HG03280 (cell line): ENCODE results near the gene DPY19L3.
A peak's percentile ranks its signal among the peaks of the same experiment; 100 is the strongest.
"Not testable (repeated sequence)": the region's sequence is repeated elsewhere in the genome, so short reads cannot be mapped to it uniquely, and the experiment has no call there.

Source experiments
- ATAC-seq: cut with Tn5 transposase; IDR thresholded peaks from one replicate; pipeline ENCODE4 v1.9.1; 2021; ENCODE audit warnings: mild to moderate bottlenecking, moderate library complexity; ENCODE audit not compliant: unreplicated experiment

DPY19L3 gene, protein sequence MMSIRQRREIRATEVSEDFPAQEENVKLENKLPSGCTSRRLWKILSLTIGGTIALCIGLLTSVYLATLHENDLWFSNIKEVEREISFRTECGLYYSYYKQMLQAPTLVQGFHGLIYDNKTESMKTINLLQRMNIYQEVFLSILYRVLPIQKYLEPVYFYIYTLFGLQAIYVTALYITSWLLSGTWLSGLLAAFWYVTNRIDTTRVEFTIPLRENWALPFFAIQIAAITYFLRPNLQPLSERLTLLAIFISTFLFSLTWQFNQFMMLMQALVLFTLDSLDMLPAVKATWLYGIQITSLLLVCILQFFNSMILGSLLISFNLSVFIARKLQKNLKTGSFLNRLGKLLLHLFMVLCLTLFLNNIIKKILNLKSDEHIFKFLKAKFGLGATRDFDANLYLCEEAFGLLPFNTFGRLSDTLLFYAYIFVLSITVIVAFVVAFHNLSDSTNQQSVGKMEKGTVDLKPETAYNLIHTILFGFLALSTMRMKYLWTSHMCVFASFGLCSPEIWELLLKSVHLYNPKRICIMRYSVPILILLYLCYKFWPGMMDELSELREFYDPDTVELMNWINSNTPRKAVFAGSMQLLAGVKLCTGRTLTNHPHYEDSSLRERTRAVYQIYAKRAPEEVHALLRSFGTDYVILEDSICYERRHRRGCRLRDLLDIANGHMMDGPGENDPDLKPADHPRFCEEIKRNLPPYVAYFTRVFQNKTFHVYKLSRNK

GRCh38 chr19:32405431-32406160 is at the start of gene DPY19L3:
Gene DPY19L3, plus strand, starts transcription at chr19:32405770. Its CDS starts 2,484 bp downstream, at chr19:32408254.
- peak; percentile 95 for ATAC-seq

- ATAC-seq: no peak
These were observed 47.9 kb upstream of the DPY19L3 start for GRCh38 chr19:32357720-32358119.

- ATAC-seq: no peak
These were observed 47.2 kb upstream of the DPY19L3 start for GRCh38 chr19:32358321-32358720.

DNA sequence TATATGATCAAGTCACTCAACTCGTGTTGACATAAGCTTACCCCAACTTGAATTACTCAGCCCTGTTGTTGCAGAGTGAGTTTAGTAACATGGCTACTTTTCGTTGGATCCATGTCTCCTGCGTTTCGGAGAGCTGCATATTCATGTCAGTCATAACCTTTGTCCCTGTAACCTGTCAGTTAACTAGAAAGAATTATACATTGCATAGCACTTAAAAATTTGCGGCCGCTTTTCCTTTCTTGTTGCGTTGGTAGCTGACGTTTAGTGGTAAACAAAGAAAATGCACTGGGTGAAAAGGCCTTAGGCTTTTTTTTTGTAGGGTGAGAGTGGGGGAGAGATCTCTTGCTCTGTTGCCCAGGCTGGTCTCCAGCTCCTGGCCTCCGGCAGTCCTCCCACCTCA is 46.0 kb upstream of the DPY19L3 start:
- ATAC-seq: no peak

DNA sequence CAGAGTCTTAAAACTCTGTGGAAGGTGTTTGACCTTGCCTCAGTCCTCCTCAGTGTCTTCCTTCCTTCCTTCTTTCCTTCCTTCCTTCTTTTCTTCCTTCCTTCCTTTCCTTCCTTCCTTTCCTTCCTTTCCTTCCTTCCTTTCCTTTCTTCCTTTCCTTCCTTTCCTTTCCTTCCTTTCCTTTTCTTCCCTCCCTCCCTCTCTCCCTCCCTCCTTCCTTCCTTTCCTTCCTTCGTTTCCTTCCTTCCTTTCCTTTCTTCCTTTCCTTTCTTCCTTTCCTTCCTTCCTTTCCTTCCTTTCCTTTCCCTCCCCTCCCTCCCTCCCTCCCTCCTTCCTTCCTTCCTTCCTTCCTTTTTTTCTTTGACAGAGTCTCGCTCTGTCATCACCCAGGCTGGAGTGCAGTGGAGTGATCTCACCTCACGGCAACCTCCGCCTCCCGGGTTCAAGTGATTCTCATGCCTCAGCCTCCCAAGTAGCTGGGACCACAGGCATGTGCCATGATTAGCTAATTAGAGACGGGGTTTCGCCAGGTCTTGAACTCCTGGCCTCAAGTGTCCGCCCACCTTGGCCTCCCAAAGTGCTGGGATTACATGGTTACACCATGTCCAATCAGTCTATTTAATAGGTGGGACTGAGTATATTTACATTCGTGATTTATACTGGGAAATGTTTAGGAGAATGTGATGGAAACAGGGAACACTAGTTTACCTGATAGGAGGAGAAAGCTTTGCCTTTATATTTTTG is 43.8 kb upstream of the DPY19L3 start:
- no peak for ATAC-seq

- no peak for ATAC-seq
These were observed 43.3 kb upstream of the DPY19L3 start for GRCh38 chr19:32362318-32362691.

DNA sequence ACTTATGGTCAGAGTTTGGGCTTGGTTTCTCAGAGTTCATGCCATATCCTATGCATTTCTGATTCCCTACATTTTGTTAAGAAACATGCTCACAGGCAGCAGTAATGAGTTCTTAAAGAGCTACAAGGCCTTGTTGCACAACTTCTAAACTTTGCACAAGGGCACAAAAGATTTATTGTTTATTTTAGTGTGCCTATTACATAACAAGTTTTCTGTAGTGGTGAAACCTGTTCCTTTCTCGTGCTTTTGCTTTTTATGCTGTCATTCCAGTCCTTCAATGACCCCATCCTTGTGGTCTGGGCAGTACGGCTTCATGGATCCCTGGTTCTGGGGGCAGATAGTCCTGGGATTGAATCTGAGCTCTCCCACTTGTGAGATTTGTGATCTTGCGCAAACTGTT is 42.4 kb upstream of the DPY19L3 start:
- ATAC-seq: no peak

DNA sequence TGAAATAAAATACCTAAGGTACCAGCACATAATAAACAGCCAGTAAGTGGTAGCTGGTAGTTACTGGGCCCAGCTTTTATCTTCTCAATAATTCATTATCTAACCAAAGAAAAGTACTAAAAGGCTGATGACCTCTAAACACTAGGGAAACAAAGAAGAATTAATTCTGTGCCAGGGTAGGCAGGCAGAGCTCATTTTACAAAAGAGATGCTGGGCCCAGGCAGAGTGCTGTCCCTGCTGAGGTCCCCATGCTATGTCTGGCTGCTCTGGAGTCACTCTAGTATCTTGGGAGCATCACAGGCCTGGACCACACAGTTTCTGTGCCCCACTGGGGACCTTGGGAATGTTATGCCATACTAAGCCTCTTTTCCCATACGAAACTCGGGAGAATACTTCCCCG is 41.9 kb upstream of the DPY19L3 start:
- ATAC-seq: no peak

GRCh38 chr19:32364040-32364439 is 41.5 kb upstream of the DPY19L3 start:
- no peak for ATAC-seq

GRCh38 chr19:32367063-32367462 is 38.5 kb upstream of the DPY19L3 start:
- no peak for ATAC-seq

GRCh38 chr19:32367948-32368536 is 37.5 kb upstream of the DPY19L3 start:
- no peak for ATAC-seq

- ATAC-seq: no peak
These were observed 36.8 kb upstream of the DPY19L3 start for GRCh38 chr19:32368787-32369186.

DNA sequence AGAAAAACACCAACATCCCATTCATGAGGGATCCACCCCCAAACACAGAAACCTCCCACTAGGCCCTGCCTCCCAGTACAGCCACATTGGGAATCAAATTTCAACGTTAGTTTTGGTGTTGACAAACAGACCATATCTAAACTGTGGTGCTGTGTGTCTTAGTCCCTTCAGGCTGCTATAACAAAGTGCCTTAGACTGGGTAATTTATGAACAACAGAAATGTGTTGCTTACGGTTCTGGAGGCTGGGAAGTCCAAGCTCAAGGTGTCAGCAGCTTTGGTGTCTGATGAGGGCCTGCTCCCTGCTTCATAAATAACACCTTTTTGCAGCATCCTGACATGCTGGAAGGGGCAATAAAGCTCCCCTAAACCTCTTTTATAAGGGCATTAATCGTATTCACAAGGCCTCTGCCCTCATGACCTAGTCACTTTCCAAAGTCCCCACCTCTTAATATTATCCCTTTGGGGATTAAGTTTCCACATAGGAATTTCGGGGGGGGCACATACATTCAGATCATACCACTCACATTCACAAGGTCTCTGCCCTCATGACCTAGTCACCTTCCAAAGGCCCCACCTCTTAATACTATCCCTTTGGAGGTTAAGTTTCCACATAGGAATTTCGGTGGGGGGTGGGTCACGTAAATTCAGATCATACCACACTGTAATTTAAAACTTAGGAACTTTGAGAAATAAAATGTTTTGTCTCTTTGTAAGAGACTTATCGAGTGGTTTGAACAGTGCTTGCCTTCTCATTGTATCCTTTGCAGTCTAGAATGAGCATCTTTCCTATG is 32.6 kb upstream of the DPY19L3 start:
- no peak for ATAC-seq

DNA sequence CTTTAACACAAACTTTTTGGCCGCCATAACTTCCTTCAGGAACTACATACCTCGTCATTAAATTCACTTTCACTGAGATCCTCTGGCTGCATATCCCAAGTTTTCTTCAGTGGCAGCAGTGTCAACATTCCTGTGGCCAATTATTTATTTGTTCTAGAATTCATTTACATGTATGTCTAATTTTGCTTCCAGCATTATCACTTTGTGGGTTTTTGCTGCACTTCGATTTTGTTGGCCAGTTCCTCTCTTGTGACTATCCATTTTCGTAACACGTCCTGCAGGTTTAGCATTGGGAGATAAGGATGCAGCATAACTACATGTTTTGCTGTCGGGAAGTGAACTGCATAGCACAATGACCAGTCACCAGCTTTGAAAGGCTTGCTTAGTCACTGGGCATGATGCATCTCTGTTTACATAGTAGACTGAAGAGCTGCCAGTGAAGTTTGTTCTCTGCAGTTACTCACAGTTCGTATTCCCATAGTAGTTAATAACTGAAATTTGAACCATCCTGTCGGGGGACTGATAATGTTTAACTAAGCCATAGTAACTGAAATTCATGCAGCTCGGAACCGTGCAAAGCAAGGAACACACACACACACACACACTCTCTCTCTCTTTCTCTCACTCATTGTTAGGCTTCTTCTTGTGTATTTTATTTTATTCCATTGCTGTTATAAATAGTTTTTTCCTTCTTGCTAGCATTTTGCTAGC is 31.8 kb upstream of the DPY19L3 start:
- no peak for ATAC-seq

- ATAC-seq: not testable (repeated sequence)
These were observed 31.2 kb upstream of the DPY19L3 start for GRCh38 chr19:32374362-32374761.

DNA sequence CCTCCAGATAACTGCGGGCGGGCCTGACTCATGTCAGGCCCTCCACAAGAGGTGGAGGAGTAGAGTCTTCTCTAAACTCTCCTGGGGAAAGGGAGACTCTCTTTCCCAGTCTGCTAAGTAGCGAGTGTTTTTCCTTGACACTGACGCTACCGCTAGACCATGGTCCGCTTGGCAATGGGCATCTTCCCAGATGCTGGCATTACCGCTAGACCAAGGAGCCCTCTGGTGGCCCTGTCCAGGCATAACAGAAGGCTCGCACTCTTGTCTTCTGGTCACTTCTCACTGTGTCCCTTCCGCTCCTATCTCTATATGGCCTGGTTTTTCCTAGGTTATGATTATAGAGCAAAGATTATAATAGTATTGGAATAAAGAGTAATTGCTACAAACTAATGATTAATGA is 28.5 kb upstream of the DPY19L3 start:
- not testable (repeated sequence) for ATAC-seq

DNA sequence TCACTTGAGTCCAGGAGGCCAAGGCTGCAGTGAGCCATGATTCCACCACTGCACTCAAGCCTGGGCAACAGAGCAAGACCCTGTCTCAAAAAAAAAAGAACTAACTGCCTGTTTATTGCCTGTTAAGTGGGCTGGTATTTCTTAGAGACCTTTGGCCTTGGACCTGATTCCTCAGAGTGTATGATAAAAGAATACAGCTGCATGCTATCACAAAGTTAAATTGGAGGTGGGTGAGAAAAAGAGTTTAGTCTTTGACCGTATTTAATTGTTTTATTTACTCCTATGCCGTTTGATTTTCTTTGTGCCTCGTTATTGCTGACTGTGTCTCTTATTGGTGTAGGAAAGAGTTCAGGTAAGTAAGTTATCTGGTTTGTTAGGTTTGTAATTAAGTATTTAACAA is 25.3 kb upstream of the DPY19L3 start:
- ATAC-seq: no peak

DNA sequence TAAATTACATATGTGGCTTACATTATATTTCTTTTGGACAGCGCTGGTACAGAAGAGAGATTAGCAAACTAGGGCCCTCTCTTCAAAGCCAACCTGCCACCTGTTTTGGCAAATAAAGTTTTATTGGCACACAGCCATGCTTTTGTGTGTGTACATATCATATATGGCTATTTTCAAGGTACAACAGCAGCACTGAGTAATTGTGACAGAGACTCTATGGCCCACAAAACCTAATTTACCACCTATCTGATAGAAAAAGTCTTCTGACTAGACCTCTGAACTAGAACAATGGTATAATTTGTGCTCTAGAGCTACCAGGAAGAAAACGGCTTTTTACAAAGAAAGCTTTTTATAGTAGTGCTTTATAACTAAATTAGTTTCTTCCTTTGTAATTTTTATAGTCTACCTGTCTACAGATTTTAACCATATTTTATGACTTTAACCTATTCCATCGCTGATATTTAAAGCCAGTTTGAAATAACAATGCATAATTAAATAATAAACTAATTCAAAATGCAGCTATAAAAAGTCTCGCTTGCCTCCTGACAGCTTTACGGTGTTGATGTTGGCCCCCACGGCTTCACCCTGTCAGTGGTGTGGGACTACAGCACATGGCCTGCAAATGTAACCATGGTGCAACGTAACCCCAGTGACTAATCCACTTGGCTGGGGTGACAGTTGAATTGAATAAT is 17.7 kb upstream of the DPY19L3 start:
- ATAC-seq: no peak
